ENCODE results near the gene NOSTRIN.

GRCh38 chr2:168816369-168816768, 13.9 kb downstream of the NOSTRIN start:
- TF ChIP-seq GABPA (IDR thresholded peaks at IDR 0.05 in 1 of 2, conservative IDR thresholded peaks at IDR 0.05 in 1 of 2) (no peak), CTCF (IDR thresholded peaks at IDR 0.05; ENCODE audit: low read depth, low read length, missing input control) (no peak), ATF3 (IDR thresholded peaks at IDR 0.05) (no peak)

Measured in liver (tissue), 3 donors.